Midbrain (tissue), 1 donor: ENCODE data around the gene TOMM20.

Experiments
- DNase-seq: peaks from one replicate; lab custom pipeline; 2025; lab: John Stamatoyannopoulos, UW

TOMM20 gene

DNA sequence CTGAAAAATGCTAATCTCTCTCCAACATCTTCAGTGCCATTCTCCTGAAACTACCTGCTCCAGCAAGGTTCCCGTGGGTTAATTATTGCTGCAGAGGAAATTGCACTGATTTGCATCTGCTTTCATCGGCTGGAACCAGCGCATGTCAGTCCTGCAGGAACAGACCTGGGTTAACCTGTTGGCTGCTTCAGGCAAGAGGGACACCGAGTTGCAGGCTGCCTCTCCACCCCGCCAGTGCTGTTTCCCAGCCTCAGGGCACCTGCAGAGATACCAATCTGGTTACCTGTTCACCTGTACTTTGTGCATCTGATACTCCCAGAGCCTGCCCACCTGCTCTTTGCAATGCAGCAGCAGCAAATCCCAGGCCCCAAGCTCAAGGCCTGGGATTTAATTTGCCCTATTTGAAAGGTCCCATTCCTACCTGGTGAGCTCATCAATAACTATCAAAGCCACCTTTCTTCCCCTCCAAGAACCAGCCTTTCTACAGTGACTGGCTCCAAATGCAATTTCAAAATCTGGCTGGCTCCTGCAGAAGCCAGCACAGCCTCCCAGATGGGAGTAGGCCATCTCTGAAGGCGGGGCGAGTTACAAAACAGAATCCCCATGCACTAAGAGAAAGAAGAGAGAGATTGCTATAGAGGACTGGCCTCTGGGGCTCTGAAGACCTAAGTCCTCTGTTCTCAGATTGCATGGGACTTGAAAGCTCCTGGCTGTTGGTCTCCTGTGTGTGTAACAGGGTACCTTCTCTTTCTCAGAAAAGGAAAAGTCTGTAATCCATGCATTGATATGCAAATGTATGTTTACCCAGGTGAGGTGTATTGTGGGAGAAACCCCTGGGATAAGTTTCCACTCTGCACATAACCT, 67.8 kb downstream of the TOMM20 start:
- no peak for DNase-seq
